ENCODE data around the gene RNF20. TPM values are rescaled to one million over a fixed set of nuclear protein-coding genes. Genes with fewer than 3 reads are reported as not detected.
"Not testable (repeated sequence)": the region's sequence is repeated elsewhere in the genome, so short reads cannot be mapped to it uniquely, and the experiment has no call there.

RNF20 gene
- total RNA-seq, 1 donor from 2014 or later: 22.3 TPM

GRCh38 chr9:101536351-101536750, 2.7 kb downstream of the RNF20 start:
- no peak overlapping the region for H3K27ac ChIP-seq
- TF ChIP-seq POLR2A (IDR thresholded peaks at IDR 0.05): no peak
- no peak for TF ChIP-seq POLR2AphosphoS5 (IDR thresholded peaks at IDR 0.05; ENCODE audit: insufficient read depth in 1 of 2, low read depth in 1 of 2)
- no peak for TF ChIP-seq CTCF (IDR thresholded peaks at IDR 0.05)
- intact Hi-C loops (cut with DNase I): loop anchor here (10.0 kb wide), 1 partner anchor 142 kb away; the partner anchor contains the start of genes MRPL50 and ZNF189
- H3K27me3 ChIP-seq: no peaks in the 10 kb centered on the region
- H3K9me3 ChIP-seq: no peaks in the 10 kb centered on the region
- peaks cover 42% of the 10 kb centered on the region for H3K4me1 ChIP-seq
- peaks cover 0 to 30% of the 10 kb centered on the region in 2 donors for H3K36me3 ChIP-seq
- no peak for DNase-seq (ENCODE audit: extremely low spot score in 2 of 2)
- H3K4me3 ChIP-seq: no peak overlapping the region

- Histone ChIP-seq H3K36me3 (peaks cover 0 to 31% of the 10 kb centered on the region in 2 donors), H3K9me3 (no peaks in the 10 kb centered on the region), H3K4me3 (no peak overlapping the region), H3K27ac (no peak overlapping the region), H3K4me1 (peaks cover 42% of the 10 kb centered on the region), H3K27me3 (no peaks in the 10 kb centered on the region)
- TF ChIP-seq POLR2A (IDR thresholded peaks at IDR 0.05): no peak
- DNase-seq (ENCODE audit: extremely low spot score in 2 of 2): no peak
- intact Hi-C loops (cut with DNase I): loop anchor here (10.0 kb wide), 1 partner anchor 142 kb away; the partner anchor contains the start of genes MRPL50 and ZNF189
These were observed 3.3 kb downstream of the RNF20 start for GRCh38 chr9:101536938-101537337.

- Histone ChIP-seq H3K27ac (no peak overlapping the region), H3K4me3 (no peak overlapping the region), H3K27me3 (no peaks in the 10 kb centered on the region), H3K36me3 (peaks cover 0 to 40% of the 10 kb centered on the region in 2 donors), H3K9me3 (no peaks in the 10 kb centered on the region), H3K4me1 (peaks cover 30% of the 10 kb centered on the region)
- TF ChIP-seq POLR2AphosphoS5 (IDR thresholded peaks at IDR 0.05; ENCODE audit: insufficient read depth in 1 of 2, low read depth in 1 of 2) (no peak), CTCF (IDR thresholded peaks at IDR 0.05) (no peak), POLR2A (IDR thresholded peaks at IDR 0.05) (no peak)
- no peak for DNase-seq (ENCODE audit: extremely low spot score in 2 of 2)
- intact Hi-C loops (cut with DNase I): no loop called here
These were observed 6.4 kb downstream of the RNF20 start for GRCh38 chr9:101540069-101540468.

- Histone ChIP-seq H3K27ac (no peak overlapping the region), H3K4me1 (peaks cover 4% of the 10 kb centered on the region), H3K9me3 (no peaks in the 10 kb centered on the region), H3K36me3 (peaks cover 0 to 51% of the 10 kb centered on the region in 2 donors), H3K4me3 (no peak overlapping the region), H3K27me3 (no peaks in the 10 kb centered on the region)
- TF ChIP-seq POLR2A (IDR thresholded peaks at IDR 0.05) (no peak), CTCF (IDR thresholded peaks at IDR 0.05) (no peak), POLR2AphosphoS5 (IDR thresholded peaks at IDR 0.05; ENCODE audit: insufficient read depth in 1 of 2, low read depth in 1 of 2) (no peak)
- intact Hi-C loops (cut with DNase I): no loop called here
- DNase-seq (ENCODE audit: extremely low spot score in 2 of 2): no peak
These were observed 9.6 kb downstream of the RNF20 start for GRCh38 chr9:101543098-101543735.

- H3K9me3 ChIP-seq; H3K27ac ChIP-seq; DNase-seq (ENCODE audit: extremely low spot score in 2 of 2); H3K27me3 ChIP-seq; intact Hi-C loops (cut with DNase I); H3K4me3 ChIP-seq; H3K4me1 ChIP-seq: not testable (repeated sequence)
- peaks cover 6 to 86% of the 10 kb centered on the region in 2 donors for H3K36me3 ChIP-seq
These were observed 15.9 kb downstream of the RNF20 start for GRCh38 chr9:101549472-101550098.

GRCh38 chr9:101561740-101562139, 28.1 kb downstream of the RNF20 start:
- H3K4me1 ChIP-seq: no peaks in the 10 kb centered on the region
- no peak overlapping the region for H3K4me3 ChIP-seq
- H3K27ac ChIP-seq: no peak overlapping the region
- H3K36me3 ChIP-seq: peaks cover 0 to 62% of the 10 kb centered on the region in 2 donors
- intact Hi-C loops (cut with DNase I): no loop called here
- H3K9me3 ChIP-seq: no peaks in the 10 kb centered on the region
- no peaks in the 10 kb centered on the region for H3K27me3 ChIP-seq
- TF ChIP-seq POLR2AphosphoS5 (IDR thresholded peaks at IDR 0.05; ENCODE audit: insufficient read depth in 1 of 2, low read depth in 1 of 2): no peak
- TF ChIP-seq CTCF (IDR thresholded peaks at IDR 0.05): no peak
- no peak for TF ChIP-seq POLR2A (IDR thresholded peaks at IDR 0.05)
- DNase-seq (ENCODE audit: extremely low spot score in 2 of 2): no peak
